ENCODE data around the gene CLPTM1L.
"Not testable (repeated sequence)": the region's sequence is repeated elsewhere in the genome, so short reads cannot be mapped to it uniquely, and the experiment has no call there.

Gene CLPTM1L

GRCh38 chr5:1341863-1342262 is 3.0 kb downstream of the CLPTM1L start:
- Histone ChIP-seq H4K8ac (ENCODE audit: low read length) (no peak overlapping the region), H3K9ac (ENCODE audit: low read length) (no peak overlapping the region)

GRCh38 chr5:1339818-1340210 is 5.1 kb downstream of the CLPTM1L start:
- 95% methylated on average over 13 of the region's 17 CpGs for WGBS
- H2AFZ ChIP-seq (ENCODE audit: low read depth, low read length); H3K9ac ChIP-seq (ENCODE audit: low read length); H3K4ac ChIP-seq (ENCODE audit: low read depth in 1 of 2, low read length in 2 of 2); H3K18ac ChIP-seq (ENCODE audit: low read depth in 1 of 2, low read length in 2 of 2); H2BK120ac ChIP-seq (ENCODE audit: low read depth, low read length); H2BK5ac ChIP-seq (ENCODE audit: low read depth, low read length, poor library complexity, severe bottlenecking); H3K14ac ChIP-seq (ENCODE audit: low read length in 2 of 2); H2AK5ac ChIP-seq (ENCODE audit: low read length, severe bottlenecking); H4K8ac ChIP-seq (ENCODE audit: low read length); H3K27me3 ChIP-seq (ENCODE audit: control insufficient read depth in 1 of 2, insufficient read depth in 1 of 2, low read length in 2 of 2); H3K27ac ChIP-seq (ENCODE audit: low read length, poor library complexity, severe bottlenecking); H3K4me3 ChIP-seq (ENCODE audit: insufficient read depth in 1 of 2, low read depth in 1 of 2, low read length in 2 of 2); H4K91ac ChIP-seq (ENCODE audit: low read length); H3K9me3 ChIP-seq (ENCODE audit: control insufficient read depth, low read length); DNase-seq; H2BK15ac ChIP-seq (ENCODE audit: low read depth, poor library complexity, severe bottlenecking); H3K4me2 ChIP-seq (ENCODE audit: low read length, poor library complexity, severe bottlenecking); H2BK12ac ChIP-seq (ENCODE audit: low read length in 2 of 2); H3K23ac ChIP-seq (ENCODE audit: low read length in 2 of 2): not testable (repeated sequence)
- H3K36me3 ChIP-seq (ENCODE audit: control insufficient read depth in 1 of 2, insufficient read depth in 2 of 2, low read depth in 1 of 2, low read length in 2 of 2), result peaks cover 76 to 80% of the 10 kb centered on the region in 2 experiments
- H3K4me1 ChIP-seq (ENCODE audit: control insufficient read depth, insufficient read depth, low read depth, low read length), result peaks cover 16% of the 10 kb centered on the region
- peaks cover 61% of the 10 kb centered on the region for H3K79me1 ChIP-seq (replicated peaks; ENCODE audit: low read length, poor library complexity, severe bottlenecking)

More at GRCh38 chr5:1341863-1342262, 3.0 kb downstream of the CLPTM1L start:
- Histone ChIP-seq H3K79me1 (replicated peaks; ENCODE audit: low read length, poor library complexity, severe bottlenecking) (peaks cover 58% of the 10 kb centered on the region), H3K23ac (ENCODE audit: low read length in 2 of 2) (no peak overlapping the region), H2AK5ac (ENCODE audit: low read length, severe bottlenecking) (no peak overlapping the region), H2BK12ac (ENCODE audit: low read length in 2 of 2) (no peak overlapping the region), H4K91ac (ENCODE audit: low read length) (no peak overlapping the region), H3K18ac (ENCODE audit: low read depth in 1 of 2, low read length in 2 of 2) (no peak overlapping the region), H2BK120ac (ENCODE audit: low read depth, low read length) (no peak overlapping the region), H2BK5ac (ENCODE audit: low read depth, low read length, poor library complexity, severe bottlenecking) (no peak overlapping the region), H2BK15ac (ENCODE audit: low read depth, poor library complexity, severe bottlenecking) (no peak overlapping the region), H3K4ac (ENCODE audit: low read depth in 1 of 2, low read length in 2 of 2) (no peak overlapping the region), H3K4me3 (ENCODE audit: insufficient read depth in 1 of 2, low read depth in 1 of 2, low read length in 2 of 2) (no peak overlapping the region), H3K9me3 (ENCODE audit: control insufficient read depth, low read length) (no peaks in the 10 kb centered on the region), H3K4me2 (ENCODE audit: low read length, poor library complexity, severe bottlenecking) (no peak overlapping the region), H3K4me1 (ENCODE audit: control insufficient read depth, insufficient read depth, low read depth, low read length) (peaks cover 24% of the 10 kb centered on the region), H3K27ac (ENCODE audit: low read length, poor library complexity, severe bottlenecking) (no peak overlapping the region), H3K27me3 (ENCODE audit: control insufficient read depth in 1 of 2, insufficient read depth in 1 of 2, low read length in 2 of 2) (no peaks in the 10 kb centered on the region), H2AFZ (ENCODE audit: low read depth, low read length) (no peak overlapping the region), H3K14ac (ENCODE audit: low read length in 2 of 2) (no peak overlapping the region), H3K36me3 (ENCODE audit: control insufficient read depth in 1 of 2, insufficient read depth in 2 of 2, low read depth in 1 of 2, low read length in 2 of 2) (peaks cover 55 to 60% of the 10 kb centered on the region in 2 experiments)
- DNase-seq, result no peak
- 96% methylated on average over 15 of the region's 15 CpGs for WGBS

DNA sequence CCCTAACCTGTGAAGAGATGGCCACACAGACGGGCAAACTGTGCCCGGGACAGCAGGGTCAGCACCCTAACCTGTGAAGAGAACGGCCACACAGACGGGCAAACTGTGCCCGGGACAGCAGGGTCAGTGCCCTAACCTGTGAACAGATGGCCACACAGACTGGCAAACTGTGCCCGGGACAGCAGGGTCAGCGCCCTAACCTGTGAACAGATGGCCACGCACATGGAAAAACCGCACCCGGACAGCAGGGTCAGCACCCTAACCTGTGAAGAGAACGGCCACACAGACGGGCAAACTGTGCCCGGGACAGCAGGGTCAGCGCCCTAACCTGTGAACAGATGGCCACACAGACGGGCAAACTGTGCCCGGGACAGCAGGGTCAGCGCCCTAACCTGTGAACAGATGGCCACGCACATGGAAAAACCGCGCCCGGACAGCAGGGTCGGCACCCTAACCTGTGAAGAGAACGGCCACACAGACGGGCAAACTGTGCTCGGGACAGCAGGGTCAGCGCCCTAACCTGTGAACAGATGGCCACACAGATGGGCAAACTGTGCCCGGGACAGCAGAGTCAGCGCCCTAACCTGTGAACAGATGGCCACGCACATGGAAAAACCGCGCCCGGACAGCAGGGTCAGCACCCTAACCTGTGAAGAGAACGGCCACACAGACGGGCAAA is 5.6 kb downstream of the CLPTM1L start:
- not testable (repeated sequence) for H3K14ac ChIP-seq (ENCODE audit: low read length in 2 of 2); H3K4me2 ChIP-seq (ENCODE audit: low read length, poor library complexity, severe bottlenecking); H3K4ac ChIP-seq (ENCODE audit: low read depth in 1 of 2, low read length in 2 of 2); H3K18ac ChIP-seq (ENCODE audit: low read depth in 1 of 2, low read length in 2 of 2); H3K27me3 ChIP-seq (ENCODE audit: control insufficient read depth in 1 of 2, insufficient read depth in 1 of 2, low read length in 2 of 2); H2BK12ac ChIP-seq (ENCODE audit: low read length in 2 of 2); H3K23ac ChIP-seq (ENCODE audit: low read length in 2 of 2); H2AFZ ChIP-seq (ENCODE audit: low read depth, low read length); H2AK5ac ChIP-seq (ENCODE audit: low read length, severe bottlenecking); DNase-seq; H4K91ac ChIP-seq (ENCODE audit: low read length); H3K27ac ChIP-seq (ENCODE audit: low read length, poor library complexity, severe bottlenecking); H3K9ac ChIP-seq (ENCODE audit: low read length); H4K8ac ChIP-seq (ENCODE audit: low read length); H2BK15ac ChIP-seq (ENCODE audit: low read depth, poor library complexity, severe bottlenecking); H2BK5ac ChIP-seq (ENCODE audit: low read depth, low read length, poor library complexity, severe bottlenecking); H2BK120ac ChIP-seq (ENCODE audit: low read depth, low read length); H3K4me3 ChIP-seq (ENCODE audit: insufficient read depth in 1 of 2, low read depth in 1 of 2, low read length in 2 of 2); H3K9me3 ChIP-seq (ENCODE audit: control insufficient read depth, low read length)
- Histone ChIP-seq H3K36me3 (ENCODE audit: control insufficient read depth in 1 of 2, insufficient read depth in 2 of 2, low read depth in 1 of 2, low read length in 2 of 2) (peaks cover 79 to 83% of the 10 kb centered on the region in 2 experiments), H3K79me1 (replicated peaks; ENCODE audit: low read length, poor library complexity, severe bottlenecking) (peaks cover 63% of the 10 kb centered on the region), H3K4me1 (ENCODE audit: control insufficient read depth, insufficient read depth, low read depth, low read length) (peaks cover 16% of the 10 kb centered on the region)
- WGBS, result 96% methylated on average over 17 of the region's 34 CpGs

GRCh38 chr5:1338506-1339070 is 6.3 kb downstream of the CLPTM1L start:
- Histone ChIP-seq H3K79me1 (replicated peaks; ENCODE audit: low read length, poor library complexity, severe bottlenecking) (peaks cover 68% of the 10 kb centered on the region), H4K91ac (ENCODE audit: low read length) (no peak overlapping the region), H2BK15ac (ENCODE audit: low read depth, poor library complexity, severe bottlenecking) (no peak overlapping the region), H3K4me2 (ENCODE audit: low read length, poor library complexity, severe bottlenecking) (no peak overlapping the region), H3K9ac (ENCODE audit: low read length) (no peak overlapping the region), H4K8ac (ENCODE audit: low read length) (no peak overlapping the region), H3K23ac (ENCODE audit: low read length in 2 of 2) (no peak overlapping the region), H2AK5ac (ENCODE audit: low read length, severe bottlenecking) (no peak overlapping the region), H2BK12ac (ENCODE audit: low read length in 2 of 2) (no peak overlapping the region), H3K9me3 (ENCODE audit: control insufficient read depth, low read length) (no peaks in the 10 kb centered on the region), H3K4ac (ENCODE audit: low read depth in 1 of 2, low read length in 2 of 2) (no peak overlapping the region), H3K4me1 (ENCODE audit: control insufficient read depth, insufficient read depth, low read depth, low read length) (peaks cover 14% of the 10 kb centered on the region), H2BK5ac (ENCODE audit: low read depth, low read length, poor library complexity, severe bottlenecking) (no peak overlapping the region), H3K27me3 (ENCODE audit: control insufficient read depth in 1 of 2, insufficient read depth in 1 of 2, low read length in 2 of 2) (no peaks in the 10 kb centered on the region), H2AFZ (ENCODE audit: low read depth, low read length) (no peak overlapping the region), H3K4me3 (ENCODE audit: insufficient read depth in 1 of 2, low read depth in 1 of 2, low read length in 2 of 2) (no peak overlapping the region), H3K36me3 (ENCODE audit: control insufficient read depth in 1 of 2, insufficient read depth in 2 of 2, low read depth in 1 of 2, low read length in 2 of 2) (peaks cover 86 to 88% of the 10 kb centered on the region in 2 experiments), H3K18ac (ENCODE audit: low read depth in 1 of 2, low read length in 2 of 2) (no peak overlapping the region), H3K14ac (ENCODE audit: low read length in 2 of 2) (no peak overlapping the region), H2BK120ac (ENCODE audit: low read depth, low read length) (no peak overlapping the region), H3K27ac (ENCODE audit: low read length, poor library complexity, severe bottlenecking) (no peak overlapping the region)
- 95% methylated on average over 22 of the region's 22 CpGs for WGBS
- DNase-seq, result no peak

All from mesenchymal stem cell (in vitro differentiated cells and primary cell).